ENCODE measurements around the gene OLFM3. TPM values are rescaled to one million over a fixed set of nuclear protein-coding genes. Genes with fewer than 3 reads are reported as not detected.

Gene OLFM3
- total and polyA plus RNA-seq, 2 donors (not counting 3 experiments of a cell fraction or from before 2014, with no cell fraction given): not detected

DNA sequence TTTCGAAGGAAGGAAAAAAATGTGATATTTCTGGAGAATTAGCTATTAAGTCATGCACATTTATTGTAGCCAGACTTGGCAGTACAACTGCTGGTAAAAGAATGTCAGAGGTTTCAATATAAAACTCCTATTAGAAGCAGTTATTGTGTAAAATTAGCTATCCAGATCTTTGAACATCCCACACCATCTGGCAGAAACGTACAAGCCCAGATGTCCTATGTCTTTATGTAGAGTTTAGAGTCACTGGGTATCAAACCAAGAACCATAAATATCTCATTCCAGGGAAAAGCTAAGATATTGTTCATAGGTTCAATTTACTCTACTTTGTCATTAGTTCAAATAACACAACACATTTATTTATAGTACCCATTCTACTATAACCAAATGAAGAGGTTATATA lies 31.4 kb downstream of the OLFM3 start:
- Histone ChIP-seq H3K4me3 (replicated peaks in 1 of 3; ENCODE audit: insufficient read depth in 1 of 3, low read depth in 1 of 3, low read length in 3 of 3) (no peak overlapping the region), H2AFZ (ENCODE audit: low read depth, low read length) (no peak overlapping the region), H3K9me1 (replicated peaks; ENCODE audit: control insufficient read depth, extremely low read depth, insufficient read depth, low read length) (no peaks in the 10 kb centered on the region), H3K4me1 (ENCODE audit: control insufficient read depth, extremely low read depth, insufficient read depth, low read length) (no peaks in the 10 kb centered on the region), H3K79me2 (ENCODE audit: control insufficient read depth, insufficient read depth, low read length) (no peaks in the 10 kb centered on the region), H3K9me3 (replicated peaks; ENCODE audit: control insufficient read depth, insufficient read depth, low read length) (no peaks in the 10 kb centered on the region), H3K4me2 (ENCODE audit: insufficient read depth, low read length) (no peak overlapping the region), H4K20me1 (replicated peaks; ENCODE audit: control insufficient read depth, extremely low read depth, insufficient read depth, low read length) (no peaks in the 10 kb centered on the region), H3K27ac (ENCODE audit: insufficient read depth, low read depth, low read length) (no peak overlapping the region), H3K27me3 (ENCODE audit: control insufficient read depth in 2 of 2, insufficient read depth in 2 of 2, low read length in 2 of 2) (no peaks in the 10 kb centered on the region), H3K9ac (replicated peaks; ENCODE audit: extremely low read depth, insufficient read depth, low read length) (no peak overlapping the region), H3K36me3 (ENCODE audit: control insufficient read depth in 2 of 2, extremely low read depth in 1 of 2, insufficient read depth in 2 of 2, low read length in 2 of 2) (no peaks in the 10 kb centered on the region)
- no peak for FAIRE-seq
- no TSS peak for BruUV-seq (replicated peaks)
- CTCF ChIA-PET: no interaction called here
- DNase-seq (ENCODE audit: low read depth, low spot score): no peak
- POLR2A ChIA-PET: no interaction called here
- dilution Hi-C loops (cut with MboI; ENCODE audit: extremely low pct_ligation_motif_present, low sequenced_read_pairs): no loop called here
- TF ChIP-seq GATA2 (IDR thresholded peaks at IDR 0.05; ENCODE audit: insufficient read depth, insufficient read length, low read depth, low read length) (no peak), POLR2A (IDR thresholded peaks at IDR 0.05; ENCODE audit: low read depth, low read length) (no peak), FOS (IDR thresholded peaks at IDR 0.05; ENCODE audit: borderline replicate concordance, insufficient read depth, low read length) (no peak), MYC (IDR thresholded peaks at IDR 0.05; ENCODE audit: low read depth, low read length) (no peak), EZH2 (IDR thresholded peaks at IDR 0.05; ENCODE audit: borderline replicate concordance, low read depth, low read length, severe bottlenecking) (no peak), CTCF (IDR thresholded peaks at IDR 0.05; ENCODE audit: extremely low read depth in 1 of 2, insufficient read depth in 1 of 2, low read depth in 1 of 2, low read length in 2 of 2) (no peak), POLR2AphosphoS5 (IDR thresholded peaks at IDR 0.05; ENCODE audit: insufficient read depth, low read depth, low read length) (no peak), JUN (IDR thresholded peaks at IDR 0.05; ENCODE audit: borderline replicate concordance, insufficient read depth, insufficient read length, low read depth) (no peak), MAX (IDR thresholded peaks at IDR 0.05; ENCODE audit: insufficient read depth, insufficient read length) (no peak)
- intact Hi-C loops (cut with micrococcal nuclease): no loop called here

Data from endothelial cell of umbilical vein (primary cell).